Peyer's patch (tissue), 4 donors: ENCODE measurements around the gene NDST3. TPM values are rescaled to one million over a fixed set of nuclear protein-coding genes. Genes with fewer than 3 reads are reported as not detected.

Source experiments
- DNase-seq, 3 donors: peaks; one replicate each; pipeline ENCODE4 v3.0.0-alpha.2; 2017 to 2019
- H3K27ac ChIP-seq, 4 donors: fragments of 200-600 bp; sonication (generic); one replicate each; pipeline ENCODE4 v1.5.1; 2016 to 2019
- H3K27me3 ChIP-seq, 2 donors: fragments of 200-600 bp; sonication (generic); one replicate each; pipeline ENCODE4 v1.5.1; 2019
- H3K36me3 ChIP-seq, 3 donors: fragments of 200-600 bp; sonication (generic); one replicate each; pipeline ENCODE4 v1.5.1; 2016 to 2019
- H3K4me1 ChIP-seq, 4 donors: fragments of 200-600 bp; sonication (generic); one replicate each; pipeline ENCODE4 v1.5.1; 2016 to 2019
- H3K4me3 ChIP-seq, 4 donors: fragments of 200-600 bp; sonication (generic); 1 replicate in 3 of 4; 2 replicates in 1 of 4; pipeline ENCODE4 v1.5.1; 2016 to 2019; ENCODE audit warnings: mild to moderate bottlenecking in 1 of 4
- H3K9me3 ChIP-seq, 4 donors: fragments of 200-600 bp; sonication (generic); one replicate each; pipeline ENCODE4 v1.5.1; 2016 to 2019; ENCODE audit warnings: mild to moderate bottlenecking in 1 of 4
- CTCF ChIP-seq, 6 experiments: fragments of 450-650 bp in 4 of 6; fragments of 200-600 bp in 2 of 6; sonication (generic) in 1 of 6; IDR thresholded peaks; one replicate each; pipeline ENCODE4 v1.5.1; 2017 to 2019; ENCODE audit warnings: antibody characterized with exemption in 6 of 6, mild to moderate bottlenecking in 3 of 6, moderate library complexity in 1 of 6
- POLR2A ChIP-seq, 2 donors: fragments of 450-650 bp; IDR thresholded peaks; one replicate each; pipeline ENCODE4 v1.5.1; 2017; ENCODE audit warnings: antibody characterized with exemption in 2 of 2, mild to moderate bottlenecking in 2 of 2, moderate library complexity in 2 of 2
- total RNA-seq, 4 donors: library from RNA; depleted of rRNA; stranded (reverse); fragments of >200 nt; gene quantifications; one replicate each; pipeline ENCODE4 v1.1.0, GENCODE V29; 2016

NDST3 gene
- total RNA-seq, 4 donors from 2014 or later: not detected

DNA sequence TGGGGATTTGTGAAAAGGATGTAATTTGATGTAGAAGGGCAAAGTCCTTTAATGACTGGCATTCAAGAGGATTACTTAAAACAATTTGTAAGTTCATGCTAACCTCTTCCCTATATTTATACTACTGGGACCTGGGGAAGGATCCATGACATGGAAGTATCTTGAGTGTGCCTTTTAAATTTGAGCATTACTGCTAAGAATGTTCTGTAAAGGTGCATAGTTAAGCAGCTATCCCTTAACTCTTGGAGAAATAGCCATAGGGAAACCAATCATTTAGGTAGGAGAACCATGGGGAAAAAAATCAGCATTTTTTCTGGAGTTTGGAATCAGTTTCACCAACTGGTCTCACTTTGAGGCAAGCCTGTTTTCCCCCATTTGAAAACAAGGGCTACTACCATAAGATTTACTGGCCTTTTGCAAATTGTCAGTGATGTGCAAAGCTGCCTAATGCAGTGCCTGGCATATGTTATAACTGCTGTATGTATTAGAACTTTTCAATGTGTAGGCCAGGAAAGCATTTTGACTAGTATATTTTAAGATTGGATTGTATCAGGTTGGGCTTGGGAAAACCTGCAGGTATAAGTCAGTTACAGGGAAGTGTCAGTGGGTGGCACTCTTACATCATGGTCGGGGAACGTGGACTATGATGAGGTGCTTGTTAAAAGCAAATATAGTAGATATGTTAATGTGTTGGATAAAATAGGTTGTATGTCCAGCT is 246.4 kb downstream of the NDST3 start:
- TF ChIP-seq POLR2A (IDR thresholded peaks at IDR 0.05) (no peak), CTCF (IDR thresholded peaks at IDR 0.05) (peak in 5 of 6 experiments; percentile 12 to 89 (median 65))
- H3K4me1 ChIP-seq: peaks cover 0 to 17% (median 2%) of the 10 kb centered on the region in 4 donors
- H3K4me3 ChIP-seq: peak overlapping the region in 2 of 4 donors; percentile 58 to 70
- DNase-seq: peak; percentile 42 to 78 (median 54)
- H3K36me3 ChIP-seq: no peaks in the 10 kb centered on the region
- peak overlapping the region in 1 of 4 donors; percentile 45 for H3K27ac ChIP-seq
- no peaks in the 10 kb centered on the region for H3K9me3 ChIP-seq
- H3K27me3 ChIP-seq: no peaks in the 10 kb centered on the region

GRCh38 chr4:118281611-118282442 is 247.5 kb downstream of the NDST3 start:
- H3K27ac ChIP-seq: no peak overlapping the region
- peaks cover 0 to 17% (median 2%) of the 10 kb centered on the region in 4 donors for H3K4me1 ChIP-seq
- TF ChIP-seq POLR2A (IDR thresholded peaks at IDR 0.05): no peak
- no peak for TF ChIP-seq CTCF (IDR thresholded peaks at IDR 0.05)
- H3K9me3 ChIP-seq: no peaks in the 10 kb centered on the region
- no peak overlapping the region for H3K4me3 ChIP-seq
- no peaks in the 10 kb centered on the region for H3K27me3 ChIP-seq
- peak in 1 of 3 donors; percentile 53 for DNase-seq
- no peaks in the 10 kb centered on the region for H3K36me3 ChIP-seq

DNA sequence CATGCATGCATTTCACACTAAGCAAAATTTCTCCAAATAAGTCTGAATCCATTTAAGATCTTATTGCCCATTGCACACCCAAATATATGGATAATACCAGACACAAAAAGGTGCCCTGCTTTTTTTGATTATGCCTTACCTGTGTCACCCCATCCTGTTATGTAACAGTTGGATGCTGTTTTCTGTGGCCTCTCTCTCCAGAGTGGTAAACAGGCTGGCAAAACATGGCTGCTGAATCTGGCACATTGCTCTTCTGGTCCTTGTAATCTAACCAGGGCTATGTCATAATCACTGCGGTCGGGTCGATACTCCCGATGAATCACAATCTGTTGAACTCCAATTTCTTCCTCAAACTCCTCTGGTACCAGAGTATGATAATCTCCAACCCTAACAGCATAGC is 248.4 kb downstream of the NDST3 start:
- H3K27me3 ChIP-seq: no peaks in the 10 kb centered on the region
- H3K4me3 ChIP-seq: no peak overlapping the region
- TF ChIP-seq POLR2A (IDR thresholded peaks at IDR 0.05) (no peak), CTCF (IDR thresholded peaks at IDR 0.05) (no peak)
- H3K9me3 ChIP-seq: no peaks in the 10 kb centered on the region
- no peak for DNase-seq
- peaks cover 0 to 17% (median 2%) of the 10 kb centered on the region in 4 donors for H3K4me1 ChIP-seq
- H3K36me3 ChIP-seq: no peaks in the 10 kb centered on the region
- H3K27ac ChIP-seq: no peak overlapping the region

GRCh38 chr4:118284169-118284568 is 249.9 kb downstream of the NDST3 start:
- Histone ChIP-seq H3K36me3 (no peaks in the 10 kb centered on the region), H3K4me1 (peaks cover 0 to 17% (median 2%) of the 10 kb centered on the region in 4 donors), H3K27ac (no peak overlapping the region), H3K9me3 (no peaks in the 10 kb centered on the region), H3K4me3 (no peak overlapping the region), H3K27me3 (no peaks in the 10 kb centered on the region)
- DNase-seq: no peak
- TF ChIP-seq CTCF (IDR thresholded peaks at IDR 0.05) (no peak), POLR2A (IDR thresholded peaks at IDR 0.05) (no peak)

DNA sequence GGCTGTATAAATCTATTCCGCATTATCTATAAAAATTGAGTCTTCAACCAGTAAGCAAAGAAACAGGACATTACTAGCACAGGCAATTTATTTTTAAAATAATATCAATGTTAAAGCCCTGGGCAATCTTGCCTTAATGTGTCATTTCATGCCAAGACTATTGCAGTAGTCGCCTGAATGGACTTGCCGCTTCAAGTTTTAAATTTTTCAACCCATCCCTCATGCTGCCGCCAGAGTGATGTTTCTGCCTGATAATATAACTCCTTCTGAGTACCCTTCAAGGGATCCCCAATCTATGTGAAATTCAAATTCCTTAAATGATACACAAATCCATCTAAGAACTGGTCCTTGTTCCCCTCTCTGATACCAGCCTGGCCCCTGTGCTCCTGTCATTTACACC is 251.6 kb downstream of the NDST3 start:
- Histone ChIP-seq H3K27ac (no peak overlapping the region), H3K9me3 (no peaks in the 10 kb centered on the region), H3K4me1 (peaks cover 0 to 3% (median 0%) of the 10 kb centered on the region in 4 donors), H3K36me3 (no peaks in the 10 kb centered on the region), H3K4me3 (no peak overlapping the region), H3K27me3 (no peaks in the 10 kb centered on the region)
- DNase-seq: no peak
- no peak for TF ChIP-seq CTCF (IDR thresholded peaks at IDR 0.05)
